Uterus (tissue), 4 donors: ENCODE data around the gene CCNL2. TPM values are rescaled to one million over a fixed set of nuclear protein-coding genes. Genes with fewer than 3 reads are reported as not detected.
"Not testable (repeated sequence)": the region's sequence is repeated elsewhere in the genome, so short reads cannot be mapped to it uniquely, and the experiment has no call there.

Experiments
- DNase-seq, 2 donors: peaks; one replicate each; pipeline ENCODE4 v3.0.0-alpha.2; 2019 to 2020
- H3K27ac ChIP-seq, 2 donors: fragments of 200-600 bp; sonication (generic); 1 replicate in 1 of 2; 2 replicates in 1 of 2; pipeline ENCODE4 v1.5.1; 2016 to 2018
- H3K27me3 ChIP-seq, 2 donors: fragments of 200-600 bp; sonication (generic); one replicate each; pipeline ENCODE4 v1.5.1; 2018 to 2019; ENCODE audit warnings: control low read depth in 1 of 2
- H3K36me3 ChIP-seq, 2 donors: fragments of 200-600 bp; sonication (generic); one replicate each; pipeline ENCODE4 v1.5.1; 2019; ENCODE audit warnings: control low read depth in 1 of 2
- H3K4me1 ChIP-seq, 2 donors: fragments of 200-600 bp; sonication (generic); one replicate each; pipeline ENCODE4 v1.5.1; 2018 to 2019; ENCODE audit warnings: control low read depth in 1 of 2
- H3K4me3 ChIP-seq, 2 donors: fragments of 200-600 bp; sonication (generic); 1 replicate in 1 of 2; 2 replicates in 1 of 2; pipeline ENCODE4 v1.5.1; 2018 to 2019; ENCODE audit warnings: mild to moderate bottlenecking in 1 of 2
- H3K9me3 ChIP-seq, 2 donors: fragments of 200-600 bp; sonication (generic); one replicate each; pipeline ENCODE4 v1.5.1; 2019; ENCODE audit warnings: control low read depth in 1 of 2
- CTCF ChIP-seq, 4 experiments: fragments of 200-600 bp in 2 of 4; fragments of 450-650 bp in 2 of 4; sonication (generic) in 2 of 4; IDR thresholded peaks; one replicate each; pipeline ENCODE4 v1.5.1; 2016 to 2019; ENCODE audit warnings: antibody characterized with exemption in 4 of 4, mild to moderate bottlenecking in 2 of 4, moderate library complexity in 1 of 4
- POLR2A ChIP-seq, 2 donors: fragments of 450-650 bp; IDR thresholded peaks; one replicate each; pipeline ENCODE4 v1.6.1; 2016; ENCODE audit warnings: antibody characterized with exemption in 2 of 2, mild to moderate bottlenecking in 1 of 2, moderate library complexity in 1 of 2
- intact Hi-C: fragments of 100-400 bp; cut with DNase I; formaldehyde crosslinking; loops from one replicate; pipeline ENCODE4 v1.15.1; 2023; ENCODE audit warnings: low total_unique reads
- total RNA-seq, 4 donors: library from RNA; depleted of rRNA in 3 of 4; stranded (reverse); fragments of >200 nt in 3 of 4; gene quantifications; one replicate each; pipeline versions ENCODE4 v1.1.0 to v1.2.4, GENCODE V29; 2014 to 2023
- donor health status: DM: yes; HTN: yes; CAD: no.

Gene CCNL2
- total RNA-seq, 4 donors from 2014 or later, result 207 to 351 (median 281) TPM

GRCh38 chr1:1407636-1408318 is 8.6 kb upstream of the CCNL2 start:
- no peak for DNase-seq
- peaks cover 7 to 19% of the 10 kb centered on the region in 2 donors for H3K4me1 ChIP-seq
- H3K9me3 ChIP-seq, result no peaks in the 10 kb centered on the region
- H3K27me3 ChIP-seq, result no peaks in the 10 kb centered on the region
- intact Hi-C loops, result no loop called here
- no peaks in the 10 kb centered on the region for H3K36me3 ChIP-seq
- TF ChIP-seq CTCF (IDR thresholded peaks at IDR 0.05) (no peak), POLR2A (IDR thresholded peaks at IDR 0.05) (no peak)
- peak overlapping the region; percentile 72 to 82 for H3K27ac ChIP-seq
- peak overlapping the region; percentile 84 to 88 for H3K4me3 ChIP-seq

GRCh38 chr1:1406821-1407635 is 7.9 kb upstream of the CCNL2 start, which contains the start of gene MRPL20:
TSS of gene MRPL20 (minus strand) at chr1:1407293. CDS start at chr1:1407217, 76 bp downstream.
- Histone ChIP-seq H3K36me3 (no peaks in the 10 kb centered on the region), H3K4me3 (peak within 1 kb of the TSS; percentile 84 to 88), H3K27me3 (no peaks in the 10 kb centered on the region), H3K9me3 (no peaks in the 10 kb centered on the region), H3K4me1 (peaks cover 7 to 19% of the 10 kb centered on the region in 2 donors), H3K27ac (peak within 1 kb of the TSS; percentile 72 to 82)
- DNase-seq, result peak; percentile 92 to 95
- intact Hi-C loops, result no loop called here
- TF ChIP-seq CTCF (IDR thresholded peaks at IDR 0.05), result peak in 1 of 4 experiments; percentile 35
- peak; percentile 36 to 72 for TF ChIP-seq POLR2A (IDR thresholded peaks at IDR 0.05)

GRCh38 chr1:1406101-1406820 is 7.1 kb upstream of the CCNL2 start:
- no peaks in the 10 kb centered on the region for H3K36me3 ChIP-seq
- no peaks in the 10 kb centered on the region for H3K27me3 ChIP-seq
- intact Hi-C loops, result no loop called here
- no peaks in the 10 kb centered on the region for H3K9me3 ChIP-seq
- H3K4me1 ChIP-seq, result peaks cover 7 to 19% of the 10 kb centered on the region in 2 donors
- H3K27ac ChIP-seq, result peak overlapping the region; percentile 72 to 82
- peak overlapping the region; percentile 84 to 88 for H3K4me3 ChIP-seq
- no peak for DNase-seq
- no peak for TF ChIP-seq CTCF (IDR thresholded peaks at IDR 0.05)
- TF ChIP-seq POLR2A (IDR thresholded peaks at IDR 0.05), result no peak

- H3K36me3 ChIP-seq, result no peaks in the 10 kb centered on the region
- no peaks in the 10 kb centered on the region for H3K27me3 ChIP-seq
- no peaks in the 10 kb centered on the region for H3K9me3 ChIP-seq
- no peak for DNase-seq
- H3K4me3 ChIP-seq, result no peak overlapping the region
- no peak overlapping the region for H3K27ac ChIP-seq
- peaks cover 14 to 19% of the 10 kb centered on the region in 2 donors for H3K4me1 ChIP-seq
- intact Hi-C loops, result no loop called here
- TF ChIP-seq CTCF (IDR thresholded peaks at IDR 0.05), result no peak
- no peak for TF ChIP-seq POLR2A (IDR thresholded peaks at IDR 0.05)
Measured at GRCh38 chr1:1403653-1404052, 4.5 kb upstream of the CCNL2 start.

GRCh38 chr1:1402901-1403392 is 3.8 kb upstream of the CCNL2 start:
- H3K4me1 ChIP-seq, result peaks cover 12 to 19% of the 10 kb centered on the region in 2 donors
- H3K27ac ChIP-seq, H3K36me3 ChIP-seq, H3K9me3 ChIP-seq, H3K4me3 ChIP-seq, H3K27me3 ChIP-seq, DNase-seq, intact Hi-C loops: not testable (repeated sequence)
